ENCODE results near the gene BCHE.

DNA sequence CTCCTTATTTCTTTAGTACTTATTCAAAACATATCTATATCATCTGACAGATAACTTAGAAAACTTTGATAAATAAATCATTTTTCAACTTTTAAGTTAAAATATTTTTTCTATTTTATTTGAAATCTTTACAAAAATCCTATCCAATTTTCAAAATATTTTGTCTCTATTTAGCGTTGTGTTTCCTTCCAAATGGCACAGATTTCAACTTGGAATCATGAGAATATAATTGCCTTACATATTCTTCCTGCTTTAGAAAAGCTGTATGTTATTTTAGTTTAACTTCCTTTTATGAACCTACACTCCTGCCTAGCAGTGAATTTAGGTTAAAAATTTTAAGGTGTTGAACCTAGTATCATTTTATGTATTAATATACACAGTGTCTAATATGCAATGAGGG lies 38.2 kb downstream of the BCHE start:
- TF ChIP-seq GATA2 (IDR thresholded peaks at IDR 0.05; ENCODE audit: low read depth, low read length) (no peak), GATA3 (IDR thresholded peaks at IDR 0.05; ENCODE audit: low read depth, low read length) (no peak)

Data from SH-SY5Y (cell line).